K562 (cell line): ENCODE data around the gene FAM83D. TPM values are rescaled to one million over a fixed set of nuclear protein-coding genes. Genes with fewer than 3 reads are reported as not detected.

Experiments
- ARNT ChIP-seq, 2 experiments: fragments of 450-650 bp; IDR thresholded peaks; 2 replicates each; pipeline ENCODE4 v1.6.1; 2016; ENCODE audit warnings: mild to moderate bottlenecking in 1 of 2
- ASH1L ChIP-seq: fragments of 450-650 bp; IDR thresholded peaks from 2 replicates; pipeline ENCODE4 v1.6.1; 2018; ENCODE audit warnings: borderline replicate concordance, mild to moderate bottlenecking, low read depth; ENCODE audit not compliant: partially characterized antibody
- CEBPB ChIP-seq: fragments of 450-650 bp; IDR thresholded peaks from 2 replicates; pipeline ENCODE4 v1.6.1; 2016; ENCODE audit warnings: missing genetic modification characterization, missing compliant biosample characterization
- DACH1 ChIP-seq: fragments of 450-650 bp; IDR thresholded peaks from 2 replicates; pipeline ENCODE4 v1.6.1; 2018; ENCODE audit not compliant: partially characterized antibody
- DLX4 ChIP-seq: fragments of 250-450 bp; sonication (Bioruptor Pico); IDR thresholded peaks from 2 replicates; pipeline ENCODE4 v1.6.1; 2021; ENCODE audit warnings: mild to moderate bottlenecking
- GATAD2B ChIP-seq: fragments of 450-650 bp; IDR thresholded peaks from 2 replicates; pipeline ENCODE4 v1.6.1; 2017; ENCODE audit warnings: mild to moderate bottlenecking, borderline replicate concordance
- HMG20B ChIP-seq: fragments of 250-450 bp; sonication (Bioruptor Pico); IDR thresholded peaks from 2 replicates; pipeline ENCODE4 v1.5.0; 2021; ENCODE audit warnings: mild to moderate bottlenecking
- MAFK ChIP-seq: IDR thresholded peaks from 2 replicates; pipeline ENCODE4 v1.6.1; 2011; ENCODE audit warnings: low read length, improper control_type of control experiment
- MLLT1 ChIP-seq, 2 experiments: fragments of 450-650 bp; IDR thresholded peaks; 2 replicates each; pipeline ENCODE4 v1.6.1; 2016
- PHB ChIP-seq: fragments of 250-450 bp; sonication (Bioruptor Pico); IDR thresholded peaks from 2 replicates; pipeline ENCODE4 v1.5.0; 2021
- RFX1 ChIP-seq: fragments of 450-650 bp; IDR thresholded peaks from 2 replicates; pipeline ENCODE4 v1.6.1; 2016; ENCODE audit warnings: mild to moderate bottlenecking, moderate library complexity
- SAFB ChIP-seq: fragments of 200-400 bp; formaldehyde crosslinking; IDR thresholded peaks from 2 replicates; pipeline ENCODE4 v1.6.1; 2017; ENCODE audit warnings: low read depth, low read length, borderline replicate concordance
- SMAD2 ChIP-seq: fragments of 150-350 bp; IDR thresholded peaks from 2 replicates; pipeline ENCODE4 v1.6.1; 2014; ENCODE audit warnings: low read depth, mild to moderate bottlenecking, low read length
- TAF7 ChIP-seq: fragments of 450-650 bp; IDR thresholded peaks from 2 replicates; pipeline ENCODE4 v1.6.1; 2016; ENCODE audit warnings: missing genetic modification characterization, missing compliant biosample characterization
- ZBTB49 ChIP-seq: sonication (generic); formaldehyde crosslinking; IDR thresholded peaks from 2 replicates; pipeline ENCODE4 v1.8.0; 2022; ENCODE audit warnings: missing genetic modification reagents, mild to moderate bottlenecking, borderline replicate concordance
- ZNF165 ChIP-seq: fragments of 250-450 bp; sonication (Bioruptor Pico); IDR thresholded peaks from 2 replicates; pipeline ENCODE4 v1.4.0; 2020; ENCODE audit warnings: borderline replicate concordance
- ZNF444 ChIP-seq: fragments of 250-450 bp; sonication (Bioruptor Pico); IDR thresholded peaks from 2 replicates; pipeline ENCODE4 v1.4.0; 2020; ENCODE audit warnings: mild to moderate bottlenecking, moderate library complexity
- polyA plus RNA-seq, 8 experiments: library from polyadenylated mRNA; depleted of rRNA in 4 of 8; stranded (reverse) in 5 of 8; unstranded in 3 of 8; fragments of >200 nt; fragmentation: Nextera tagmentation in 2 of 8; fragmentation: Illumina TruSeq in 1 of 8; extraction: Ambion mirVana in 2 of 8; extraction: Trizol in 1 of 8; gene quantifications; 2 replicates each; pipeline versions ENCODE4 v1.2.1 to v1.2.3, GENCODE V29; 2011 to 2014; ENCODE audit warnings: inconsistent platforms in 1 of 8, missing spikeins in 1 of 8
- total RNA-seq, 7 experiments: library from RNA; depleted of rRNA in 6 of 7; stranded (reverse); fragments of >200 nt in 6 of 7; fragmentation: Illumina TruSeq in 2 of 7; extraction: Trizol in 2 of 7; gene quantifications; 2 replicates each; pipeline versions ENCODE4 v1.2.1 to v1.2.3, GENCODE V29; 2011 to 2021; ENCODE audit warnings: low replicate concordance in 1 of 7
- TF ChIP-seq, protein P1 (sequence below), 3 experiments: fragments of 200-800 bp in 1 of 3; fragments of 250-450 bp in 1 of 3; fragments of 450-650 bp in 1 of 3; sonication (Bioruptor Pico) in 1 of 3; sonication (Bioruptor generic) in 1 of 3; formaldehyde crosslinking in 1 of 3; IDR thresholded peaks; 2 replicates each; pipeline versions ENCODE4 v1.6.1 to v1.8.0; 2016 to 2022; ENCODE audit warnings: mild to moderate bottlenecking in 2 of 3, missing genetic modification characterization in 2 of 3, missing compliant biosample characterization in 1 of 3, moderate library complexity in 1 of 3
- TF ChIP-seq, protein P2 (sequence below): sonication (generic); formaldehyde crosslinking; IDR thresholded peaks from 2 replicates; pipeline ENCODE4 v1.8.0; 2022; ENCODE audit warnings: mild to moderate bottlenecking, missing genetic modification reagents

The FAM83D gene
- total and polyA plus RNA-seq, 9 of the 15 experiments (the other 6 are each of a cell fraction or from before 2014, with no cell fraction given): 8.2 to 66.1 (median 43.5) TPM

DNA sequence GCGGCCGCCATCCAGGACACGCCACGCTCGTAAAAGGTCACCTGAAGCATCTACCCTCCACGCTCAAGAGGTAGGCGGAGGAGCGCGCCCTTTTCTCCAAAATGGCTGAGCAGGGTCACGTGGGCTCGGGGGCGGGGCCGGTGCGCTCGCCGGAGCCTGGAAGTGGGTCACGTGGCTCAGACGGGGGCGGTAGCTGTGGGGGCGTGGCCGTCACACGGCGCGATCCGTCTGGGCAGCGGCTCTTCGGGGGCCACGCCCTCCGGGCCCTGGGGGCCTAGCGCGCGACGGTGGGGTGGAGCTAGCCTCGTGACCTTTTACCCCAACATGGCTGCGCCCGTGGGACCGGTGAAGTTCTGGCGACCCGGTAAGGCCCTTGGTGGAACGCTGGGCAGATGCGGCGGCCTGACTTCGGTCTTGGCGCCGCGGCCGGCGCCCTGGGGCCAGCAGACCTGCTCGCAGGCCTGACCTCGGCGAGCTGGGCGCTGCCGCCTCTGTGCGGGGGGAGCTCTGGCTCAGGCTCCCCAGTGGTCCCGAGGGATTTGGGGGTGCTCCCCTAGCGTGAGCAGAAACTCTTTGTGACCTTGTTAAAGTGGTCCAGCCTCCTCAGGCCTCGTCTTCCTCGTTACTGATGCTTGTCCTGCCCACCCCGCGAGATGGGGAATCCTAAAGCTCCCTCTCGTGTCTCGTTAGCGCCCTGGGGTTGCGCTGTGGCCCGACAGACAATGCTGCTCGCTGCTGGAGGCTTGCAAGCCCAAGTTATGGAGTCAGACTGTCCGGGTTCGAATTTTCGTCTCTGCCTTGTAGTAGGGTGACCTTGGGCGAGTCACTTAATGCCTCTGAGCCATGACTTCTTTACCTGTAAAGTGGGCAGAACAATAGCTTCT, 36.1 kb downstream of the FAM83D start, which contains the start of gene DHX35 (continued):
- TF ChIP-seq HMG20B: no peak; the same call in 1 of the 2 replicates
- no peak for TF ChIP-seq DACH1
- TF ChIP-seq CEBPB (tag): no peak
- TF ChIP-seq RFX1: no peak
- TF ChIP-seq DLX4 (CRISPR knock-in tag): no peak
- no peak; the same call in 1 of the 2 replicates for TF ChIP-seq TAF7 (tag)
- TF ChIP-seq ASH1L: no peak
- 0 out of 2 replicates have a peak, but pooled peaks have one; percentile 31 for TF ChIP-seq SAFB
- no peak for TF ChIP-seq MAFK
- no peak for TF ChIP-seq ZNF444 (CRISPR knock-in tag)
- TF ChIP-seq ARNT (IDR thresholded peaks at IDR 0.05): no peak
- TF ChIP-seq, protein P1, sequence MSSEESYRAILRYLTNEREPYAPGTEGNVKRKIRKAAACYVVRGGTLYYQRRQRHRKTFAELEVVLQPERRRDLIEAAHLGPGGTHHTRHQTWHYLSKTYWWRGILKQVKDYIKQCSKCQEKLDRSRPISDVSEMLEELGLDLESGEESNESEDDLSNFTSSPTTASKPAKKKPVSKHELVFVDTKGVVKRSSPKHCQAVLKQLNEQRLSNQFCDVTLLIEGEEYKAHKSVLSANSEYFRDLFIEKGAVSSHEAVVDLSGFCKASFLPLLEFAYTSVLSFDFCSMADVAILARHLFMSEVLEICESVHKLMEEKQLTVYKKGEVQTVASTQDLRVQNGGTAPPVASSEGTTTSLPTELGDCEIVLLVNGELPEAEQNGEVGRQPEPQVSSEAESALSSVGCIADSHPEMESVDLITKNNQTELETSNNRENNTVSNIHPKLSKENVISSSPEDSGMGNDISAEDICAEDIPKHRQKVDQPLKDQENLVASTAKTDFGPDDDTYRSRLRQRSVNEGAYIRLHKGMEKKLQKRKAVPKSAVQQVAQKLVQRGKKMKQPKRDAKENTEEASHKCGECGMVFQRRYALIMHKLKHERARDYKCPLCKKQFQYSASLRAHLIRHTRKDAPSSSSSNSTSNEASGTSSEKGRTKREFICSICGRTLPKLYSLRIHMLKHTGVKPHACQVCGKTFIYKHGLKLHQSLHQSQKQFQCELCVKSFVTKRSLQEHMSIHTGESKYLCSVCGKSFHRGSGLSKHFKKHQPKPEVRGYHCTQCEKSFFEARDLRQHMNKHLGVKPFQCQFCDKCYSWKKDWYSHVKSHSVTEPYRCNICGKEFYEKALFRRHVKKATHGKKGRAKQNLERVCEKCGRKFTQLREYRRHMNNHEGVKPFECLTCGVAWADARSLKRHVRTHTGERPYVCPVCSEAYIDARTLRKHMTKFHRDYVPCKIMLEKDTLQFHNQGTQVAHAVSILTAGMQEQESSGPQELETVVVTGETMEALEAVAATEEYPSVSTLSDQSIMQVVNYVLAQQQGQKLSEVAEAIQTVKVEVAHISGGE (CRISPR knock-in tag; IDR thresholded peaks at IDR 0.05): 0 out of 6 replicates have a peak, but pooled peaks of 1 of the 3 experiments have one; percentile 15
- TF ChIP-seq, protein P2, sequence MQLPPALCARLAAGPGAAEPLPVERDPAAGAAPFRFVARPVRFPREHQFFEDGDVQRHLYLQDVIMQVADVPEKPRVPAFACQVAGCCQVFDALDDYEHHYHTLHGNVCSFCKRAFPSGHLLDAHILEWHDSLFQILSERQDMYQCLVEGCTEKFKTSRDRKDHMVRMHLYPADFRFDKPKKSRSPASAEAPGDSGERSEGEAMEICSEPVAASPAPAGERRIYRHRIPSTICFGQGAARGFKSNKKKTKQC (CRISPR knock-in tag): peak; percentile 78; the same call in 1 of the 2 replicates
- no peak for TF ChIP-seq SMAD2
- no peak for TF ChIP-seq ZNF165
- TF ChIP-seq GATAD2B: no peak
- 0 out of 2 replicates have a peak, but pooled peaks have one; percentile 39 for TF ChIP-seq ZBTB49 (CRISPR knock-in tag)
- TF ChIP-seq PHB (CRISPR knock-in tag): no peak
- no peak for TF ChIP-seq MLLT1 (IDR thresholded peaks at IDR 0.05)
